ENCODE measurements around the gene CD38.

The CD38 gene

DNA sequence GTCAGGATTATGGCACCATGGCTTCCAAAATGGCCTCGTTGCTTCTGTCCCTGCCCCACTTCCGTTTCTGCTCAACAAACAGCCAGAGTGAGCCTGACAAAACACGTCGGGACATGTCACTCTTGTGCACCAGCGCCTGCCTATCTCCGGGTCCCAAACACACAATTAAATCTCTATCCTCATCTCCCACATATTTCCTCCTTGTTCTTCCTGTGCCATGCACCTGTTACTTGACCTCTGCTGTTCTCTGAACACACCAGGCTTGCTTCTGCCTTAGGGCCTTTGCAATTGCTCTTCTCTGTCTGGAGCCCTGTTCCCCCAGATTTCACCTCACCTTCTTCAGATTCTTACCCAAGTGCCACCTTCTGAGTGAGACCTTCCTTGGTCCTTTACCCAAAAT is 12.7 kb upstream of the CD38 start:
- DNase-seq = no peak

DNA sequence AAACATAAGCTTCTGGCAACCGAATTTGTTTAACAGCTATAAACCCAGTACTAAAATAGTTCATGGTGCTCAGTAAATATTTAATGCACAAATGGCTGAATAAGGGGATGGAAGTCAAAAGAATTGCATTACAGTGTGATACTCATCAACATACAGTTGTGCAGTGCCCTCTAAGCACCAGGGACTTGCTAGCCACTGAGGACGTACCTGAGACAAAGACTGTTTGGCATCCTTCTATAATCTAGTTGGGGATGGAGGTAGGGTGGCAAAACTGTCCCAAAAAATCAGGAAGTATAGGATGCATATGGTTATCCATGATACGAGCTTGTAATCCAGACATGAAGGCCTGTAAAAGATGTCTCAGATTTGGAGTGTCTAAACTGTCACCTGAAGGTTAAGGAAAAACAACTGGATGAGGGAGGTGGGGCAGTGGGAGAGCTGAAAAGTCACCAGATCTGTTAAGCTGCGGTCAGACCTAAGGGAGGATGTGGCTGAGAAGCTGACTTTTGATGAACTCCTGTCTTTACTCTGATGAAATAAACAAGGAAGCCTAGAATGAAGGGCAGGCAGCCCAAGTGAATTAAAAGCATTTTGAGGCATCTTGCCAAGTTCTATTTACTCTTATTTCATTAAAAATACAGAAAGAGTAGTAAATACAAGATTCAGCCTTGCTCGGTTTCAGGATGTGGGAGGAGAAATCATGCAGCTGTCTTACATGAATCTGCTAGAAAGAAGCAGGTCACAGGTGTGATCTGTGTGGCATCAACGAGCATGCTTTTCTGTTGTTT is 12.0 kb upstream of the CD38 start:
- peak; percentile 82 for DNase-seq

DNA sequence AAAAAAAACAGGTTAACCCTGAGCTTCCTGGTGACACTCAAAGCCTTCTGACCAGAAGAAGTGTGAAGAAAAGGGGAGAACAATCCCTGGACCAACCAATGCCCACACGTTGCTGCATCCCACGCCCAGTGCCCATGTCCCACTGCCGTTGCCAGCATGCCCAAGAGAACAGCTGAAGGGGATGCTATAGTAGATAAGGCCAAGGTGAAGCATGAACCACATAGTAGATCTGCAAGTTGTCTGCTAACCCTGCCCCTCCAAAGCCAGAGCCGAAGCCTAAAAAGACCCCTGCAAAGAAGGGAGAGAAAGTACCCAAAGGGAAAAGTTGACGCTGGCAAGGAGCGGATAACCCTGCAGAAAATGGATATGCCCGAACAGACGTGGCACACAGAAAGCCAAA is 11.3 kb upstream of the CD38 start:
- DNase-seq = no peak

DNA sequence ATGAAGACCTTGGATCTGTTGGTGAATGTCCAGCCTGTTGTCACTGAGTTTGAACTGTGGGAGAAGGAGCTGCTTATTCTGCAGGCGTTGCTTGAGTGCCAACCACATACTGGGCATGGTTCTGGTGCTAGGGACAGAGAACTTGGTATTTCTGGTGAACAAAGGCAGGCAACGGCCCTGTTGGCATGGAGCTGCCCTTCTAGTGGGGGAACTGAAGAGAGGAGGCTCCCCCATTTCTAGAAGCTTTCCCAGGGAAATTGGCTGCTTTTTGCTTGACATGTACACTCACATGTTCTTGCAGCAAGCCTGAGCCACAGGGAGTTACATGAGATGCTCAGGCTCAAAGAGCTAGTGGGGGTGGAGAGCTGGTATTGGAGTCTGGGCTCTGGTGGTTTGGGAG is 8.9 kb upstream of the CD38 start:
- no peak for DNase-seq

DNA sequence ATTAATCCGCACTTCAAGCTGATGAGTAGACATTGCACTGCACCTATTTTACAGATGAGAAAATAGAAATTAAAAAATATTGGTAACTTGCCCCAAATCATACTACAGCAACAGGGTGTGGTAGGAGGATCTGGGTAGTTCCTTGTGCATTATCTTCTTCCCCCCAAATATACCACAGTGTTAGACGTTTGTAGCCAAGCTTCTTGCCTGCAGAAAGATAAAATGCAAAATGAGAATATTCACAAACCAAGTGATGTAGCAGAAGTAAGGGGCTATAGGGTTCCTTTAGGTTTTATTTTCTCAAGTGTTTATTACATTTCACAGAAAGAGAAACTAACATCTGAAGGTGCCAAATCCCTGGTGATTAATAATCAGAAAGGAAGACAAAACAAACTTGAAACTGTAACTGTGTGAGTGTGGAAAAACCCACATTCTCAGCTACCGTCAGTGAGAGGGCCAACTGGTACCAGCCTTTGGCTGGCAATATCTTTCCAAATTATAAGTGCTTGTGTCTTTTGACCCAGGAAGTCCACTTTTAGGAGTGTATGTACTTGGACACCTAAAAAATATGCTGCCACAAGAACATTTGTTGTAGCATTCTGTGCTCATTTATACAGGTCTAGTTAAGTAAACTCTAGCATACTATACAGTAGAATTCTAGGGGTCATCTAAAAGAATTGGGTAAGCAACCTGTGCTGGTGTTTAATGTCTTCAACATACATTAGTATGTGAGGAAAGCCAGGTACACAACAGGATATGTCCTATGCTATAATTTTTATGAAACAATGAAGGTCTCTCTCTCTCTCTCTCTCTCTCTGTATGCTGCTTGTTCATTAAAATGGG is 6.7 kb upstream of the CD38 start:
- no peak for DNase-seq

DNA sequence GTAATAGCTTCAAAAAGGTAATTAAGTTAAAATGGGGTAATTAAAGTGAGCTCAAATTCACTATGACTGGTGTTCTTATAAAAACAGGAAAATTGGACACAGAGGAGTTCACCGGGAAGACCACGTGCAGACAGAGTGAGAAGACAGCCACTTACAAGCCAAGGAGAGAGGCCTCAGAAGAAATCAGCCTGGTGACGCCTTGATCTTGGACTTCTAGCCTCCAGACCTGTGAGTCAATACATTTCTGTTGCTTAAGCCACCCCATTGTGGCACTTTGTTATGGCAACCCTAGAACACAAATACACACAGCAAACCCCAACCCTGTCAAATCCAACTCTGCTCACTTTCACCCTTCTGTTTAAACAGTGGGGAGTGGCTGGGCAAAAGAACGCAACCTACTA is 4.1 kb upstream of the CD38 start:
- DNase-seq = no peak

DNA sequence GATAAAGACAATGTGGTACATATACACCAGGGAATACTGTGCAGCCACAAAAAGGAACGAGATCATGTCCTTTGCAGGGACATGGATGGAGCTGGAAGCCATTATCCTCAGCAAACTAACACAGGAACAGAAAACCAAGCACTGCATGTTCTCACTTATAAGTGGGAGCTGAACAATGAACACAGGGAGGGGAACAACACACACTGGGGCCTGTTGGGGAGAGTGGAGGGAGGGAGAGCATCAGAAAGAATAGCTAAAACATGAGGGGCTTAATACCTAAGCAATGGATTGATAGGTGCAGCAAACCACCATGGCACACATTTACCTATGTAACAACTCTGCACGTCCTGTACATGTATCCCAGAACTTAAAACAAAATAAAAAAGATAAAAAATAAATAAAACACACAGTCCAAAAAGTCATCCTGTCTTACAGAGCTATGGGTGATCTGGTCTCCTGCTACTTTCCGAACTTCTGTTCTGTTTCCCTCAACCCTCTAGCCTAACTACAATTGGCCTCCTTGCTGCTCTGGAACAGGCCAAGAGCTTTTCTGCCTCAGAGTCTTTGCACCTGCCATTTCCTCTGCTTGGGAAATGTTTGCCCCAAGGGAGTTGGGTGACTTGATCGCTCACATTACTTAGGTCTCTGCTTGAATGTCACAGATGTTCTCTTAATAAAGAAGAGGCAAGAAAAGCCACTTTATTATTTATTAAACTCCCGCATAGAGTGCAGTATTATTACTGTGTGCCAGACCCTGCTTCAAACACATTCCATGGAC is 1.1 kb upstream of the CD38 start:
- DNase-seq = no peak

DNA sequence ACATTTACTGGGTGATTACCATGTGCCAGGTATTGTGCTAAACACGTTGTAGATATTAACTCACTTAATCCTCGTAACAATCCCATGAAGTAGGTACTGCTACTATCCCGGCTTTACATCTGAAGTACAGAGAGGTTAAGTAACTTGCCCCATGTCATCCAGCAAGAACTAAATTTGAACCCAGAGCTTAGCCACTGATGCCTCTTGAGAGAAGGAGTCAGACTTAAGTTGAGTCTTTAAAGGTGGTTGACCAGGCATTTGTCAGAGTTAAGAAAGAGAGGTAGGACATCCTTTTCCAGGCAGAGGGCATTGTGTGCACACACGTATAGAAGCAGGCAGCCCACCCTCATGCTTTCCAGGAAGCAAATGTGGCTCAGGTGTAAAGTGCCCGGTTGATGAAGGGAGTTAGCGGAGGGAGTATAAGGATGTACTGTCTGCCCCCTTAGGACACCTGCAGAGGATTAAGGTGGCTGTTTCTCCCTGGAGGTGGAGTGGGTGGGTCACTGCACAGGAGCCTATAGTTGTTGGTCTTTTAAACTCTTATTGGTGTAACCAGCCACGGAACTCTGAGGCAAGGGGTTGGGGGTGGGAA is 335 bp upstream of the CD38 start:
- no peak for DNase-seq

DNA sequence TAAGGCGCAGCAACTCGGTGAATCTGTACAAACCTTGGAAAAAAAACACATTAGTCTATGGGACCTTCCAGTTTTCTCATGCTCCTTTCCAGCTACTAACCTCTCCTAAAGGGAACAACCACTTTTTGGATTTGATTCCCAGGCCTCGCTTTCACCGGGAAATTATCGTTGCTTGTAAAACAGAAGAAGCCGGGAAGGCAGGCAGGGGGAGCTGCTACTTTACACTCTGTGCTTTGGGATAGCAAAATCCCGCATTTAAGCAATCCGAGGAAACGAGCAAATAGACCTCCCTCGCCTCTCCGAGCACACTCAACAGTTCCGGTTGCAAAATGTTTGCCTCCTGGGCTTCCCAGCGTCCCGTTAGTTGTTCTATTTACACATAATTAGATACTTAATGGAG is 1.2 kb downstream of the CD38 start:
- peak; percentile 49 to 53 for DNase-seq

DNA sequence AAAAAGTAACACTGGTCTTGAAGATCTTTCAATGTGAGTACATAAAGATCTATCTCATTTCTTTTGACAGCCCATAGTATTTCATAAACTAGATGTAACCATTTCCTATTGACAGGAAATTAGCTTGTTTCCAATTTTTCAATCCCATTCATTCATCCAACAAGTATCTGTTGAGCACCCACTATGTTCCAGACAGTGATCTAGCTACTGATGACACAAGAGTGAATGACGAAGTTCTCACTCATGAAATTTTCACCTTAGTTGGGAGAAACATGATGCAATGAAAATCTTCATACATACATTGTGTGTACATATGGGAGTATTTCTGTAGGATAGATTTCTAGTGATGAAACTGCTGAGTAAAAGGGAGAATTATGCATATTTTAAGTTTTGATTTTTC is 1.7 kb downstream of the CD38 start:
- peak; percentile 40 to 49 for DNase-seq

DNA sequence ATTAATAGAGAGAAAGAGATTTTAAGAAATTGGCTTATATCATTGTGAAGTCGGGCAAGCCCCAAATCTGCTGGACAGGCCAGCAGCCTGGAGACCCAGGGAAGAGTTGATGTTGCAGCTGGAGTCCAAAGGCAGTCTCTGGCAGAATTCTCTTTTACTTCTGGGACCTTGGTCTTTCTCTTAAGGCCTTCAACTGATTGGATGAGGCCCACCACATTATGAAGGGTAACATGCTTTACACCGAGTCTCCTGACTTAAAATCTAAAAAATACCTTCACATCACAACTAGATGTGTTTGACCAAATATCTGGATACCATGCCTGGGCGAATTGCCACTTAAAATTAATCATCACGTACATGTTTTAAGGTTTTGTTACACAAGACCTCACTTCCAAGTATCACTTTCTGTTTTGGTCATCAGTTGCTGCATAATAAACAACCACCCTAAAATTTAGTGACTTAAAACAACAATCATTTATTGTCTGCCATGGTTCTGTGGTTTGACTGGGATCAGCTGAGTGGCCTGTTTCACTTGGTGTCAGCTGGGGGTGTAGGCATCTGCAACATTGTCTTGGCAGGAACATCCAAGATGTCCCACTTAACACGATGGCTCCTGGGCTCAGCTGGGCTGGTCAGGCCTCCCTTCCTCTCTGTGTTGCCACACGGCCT is 3.4 kb downstream of the CD38 start:
- DNase-seq = no peak

DNA sequence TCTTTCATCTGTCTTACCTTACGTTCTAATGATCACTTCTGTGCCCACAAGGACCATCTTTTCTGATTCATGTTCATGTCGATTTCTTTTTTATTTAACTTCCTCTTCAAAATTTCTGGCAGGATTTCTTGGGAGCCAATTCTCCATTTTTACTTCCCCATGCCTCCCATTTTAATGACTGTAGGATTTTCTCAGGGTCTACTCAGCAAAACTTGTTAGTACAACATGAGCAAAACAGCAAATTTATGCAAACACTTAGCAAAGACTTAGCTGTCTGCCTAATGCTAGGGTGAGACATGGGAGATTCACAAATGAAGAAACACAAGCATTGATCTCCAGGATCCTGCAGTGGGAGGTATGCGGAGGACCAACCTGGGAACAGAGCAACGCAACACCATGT is 5.5 kb downstream of the CD38 start:
- DNase-seq = no peak

DNA sequence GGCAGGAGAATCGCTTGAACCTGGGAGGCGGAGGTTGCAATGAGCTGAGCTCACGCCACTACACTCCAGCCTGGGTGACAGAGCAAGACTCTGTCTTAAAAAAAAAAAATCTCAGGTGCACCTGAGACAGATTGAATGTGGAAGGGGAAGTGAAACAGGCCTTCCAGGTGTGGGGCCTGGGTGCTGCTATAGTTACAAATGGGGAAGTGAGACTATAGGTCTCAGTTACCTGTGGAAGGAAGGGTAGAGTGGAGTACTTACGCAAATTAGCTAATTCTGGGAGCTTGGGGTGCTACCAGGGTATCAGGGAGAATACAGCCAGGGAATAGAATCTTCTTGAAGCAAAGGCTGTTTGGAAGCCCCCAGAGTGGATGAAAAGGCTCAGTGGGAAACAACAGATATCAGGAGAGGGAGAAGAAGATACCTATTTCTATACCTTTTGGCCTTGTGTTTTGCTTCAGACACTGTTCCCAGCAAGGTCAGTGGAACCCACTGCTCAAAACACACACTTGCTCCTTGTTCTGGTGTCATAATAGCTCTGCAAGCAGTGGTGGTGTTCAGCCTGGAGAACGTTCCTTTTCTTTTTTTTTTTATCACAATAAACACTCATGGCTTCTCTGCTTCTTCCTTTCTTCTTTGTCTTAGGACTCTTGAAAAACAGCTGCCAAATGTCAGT is 7.0 kb downstream of the CD38 start:
- no peak for DNase-seq

DNA sequence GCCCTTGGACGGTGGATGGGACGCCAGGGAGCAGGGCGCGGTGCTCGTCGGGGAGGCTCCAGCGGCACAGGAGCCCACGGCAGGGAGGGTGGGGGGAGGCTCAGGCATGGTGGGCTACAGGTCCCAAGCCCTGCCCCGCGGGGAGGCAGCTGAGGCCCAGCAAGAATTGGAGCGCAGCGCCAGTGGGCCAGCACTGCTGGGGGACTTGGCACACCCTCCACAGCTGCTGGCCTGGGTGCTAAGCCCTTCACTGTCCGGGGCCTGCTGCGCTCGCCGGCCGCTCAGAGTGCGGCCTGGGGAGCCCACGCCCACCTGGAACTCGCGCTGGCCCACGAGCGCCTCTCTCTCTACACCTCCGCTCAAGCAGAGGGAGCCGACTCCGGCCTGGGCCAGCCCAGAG is 8.6 kb downstream of the CD38 start:
- DNase-seq = no peak

DNA sequence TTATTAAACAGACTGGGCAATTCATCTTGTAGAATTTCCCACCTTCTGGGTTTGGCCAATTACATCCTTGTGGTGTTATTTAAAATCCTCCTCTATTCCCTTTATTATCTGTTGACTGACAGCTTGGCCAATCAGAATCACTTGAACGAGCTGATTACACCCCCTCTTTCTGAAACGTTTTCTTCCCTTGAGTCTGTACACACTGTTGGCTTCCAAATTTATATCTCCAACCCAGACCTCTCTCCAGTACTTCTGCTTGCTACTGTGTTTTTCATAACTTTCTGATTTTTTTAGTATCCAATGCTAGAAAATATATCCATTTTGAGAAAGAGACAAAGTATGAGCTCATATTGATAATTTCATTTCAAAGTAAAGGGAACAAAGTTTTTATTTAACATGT is 14.8 kb downstream of the CD38 start:
- DNase-seq = no peak

DNA sequence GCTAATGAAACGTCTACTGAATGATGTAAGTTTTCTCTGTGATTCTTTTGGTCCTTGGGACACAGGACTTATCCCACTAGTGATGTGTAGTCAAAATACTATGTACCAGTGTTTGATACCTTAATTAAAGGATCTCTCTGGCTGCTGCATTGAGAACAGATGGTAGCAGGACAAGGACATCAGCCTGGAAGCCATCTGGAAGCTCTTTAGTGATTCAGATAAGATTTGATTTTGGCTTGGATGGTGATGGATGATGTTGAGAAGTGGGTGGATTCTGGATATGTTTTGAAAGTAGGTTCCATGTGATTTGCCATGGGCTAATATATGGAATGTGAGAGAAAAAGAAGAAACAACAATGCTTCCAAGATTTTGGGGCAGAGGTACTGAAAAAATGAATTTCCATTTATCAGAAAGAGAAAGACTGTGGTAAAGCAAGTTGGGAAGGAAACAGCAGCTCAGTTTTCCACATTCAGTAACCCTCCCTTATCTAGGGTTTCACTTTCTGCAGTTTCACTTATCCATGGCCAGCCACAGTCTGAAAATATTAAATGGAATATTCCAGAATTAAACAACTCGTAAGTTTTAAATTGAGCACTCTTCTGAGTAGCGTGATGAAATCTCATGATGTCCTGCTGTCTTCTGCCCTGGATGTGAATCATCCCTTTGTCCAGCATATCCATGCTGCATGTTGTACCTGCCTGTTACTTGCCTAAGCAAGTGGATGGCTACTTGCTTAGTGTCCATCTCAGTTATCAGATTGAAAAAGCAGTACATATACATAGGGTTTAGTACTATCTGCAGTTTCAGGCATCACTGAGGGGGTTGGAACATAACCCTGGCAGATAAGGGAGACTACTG is 15.6 kb downstream of the CD38 start:
- no peak for DNase-seq

DNA sequence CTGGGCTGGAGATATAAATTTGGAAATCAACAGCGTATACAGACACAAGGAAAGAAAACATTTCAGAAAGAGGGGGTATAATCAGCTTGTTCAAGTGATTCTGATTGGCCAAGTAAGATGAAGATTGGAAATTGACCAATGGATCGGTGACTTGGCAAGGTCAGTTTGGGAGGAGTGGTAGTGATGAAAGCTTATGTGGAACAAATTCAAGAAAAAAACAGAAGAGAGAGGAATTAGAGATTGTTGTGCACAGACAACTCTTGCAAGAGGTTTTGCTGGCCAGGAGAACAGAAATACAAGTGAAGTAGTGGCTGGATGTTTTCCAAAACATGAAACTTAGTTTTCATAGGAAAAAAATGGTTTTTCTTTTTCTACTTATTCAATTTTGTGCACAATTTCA is 16.3 kb downstream of the CD38 start:
- DNase-seq = no peak

DNA sequence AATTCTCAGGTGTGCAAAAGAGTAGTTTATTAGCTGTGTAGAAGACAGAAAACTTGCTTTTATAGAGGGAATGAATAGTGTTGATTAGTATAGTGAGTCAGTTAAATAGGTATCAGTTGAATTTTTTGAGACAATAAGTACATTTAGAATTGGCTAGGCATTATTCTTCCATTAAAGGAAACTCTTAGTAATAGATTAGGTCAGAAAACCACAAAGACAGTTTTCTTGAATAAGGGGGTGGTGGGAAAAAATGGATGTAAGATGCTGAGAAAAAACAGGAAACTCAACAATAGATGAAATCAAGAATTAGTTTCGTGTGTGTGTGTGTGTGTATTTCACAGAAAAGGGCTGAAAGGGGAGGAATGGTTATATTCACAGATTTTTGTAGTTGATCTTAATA is 16.8 kb downstream of the CD38 start:
- DNase-seq = peak; percentile 21 to 26

DNA sequence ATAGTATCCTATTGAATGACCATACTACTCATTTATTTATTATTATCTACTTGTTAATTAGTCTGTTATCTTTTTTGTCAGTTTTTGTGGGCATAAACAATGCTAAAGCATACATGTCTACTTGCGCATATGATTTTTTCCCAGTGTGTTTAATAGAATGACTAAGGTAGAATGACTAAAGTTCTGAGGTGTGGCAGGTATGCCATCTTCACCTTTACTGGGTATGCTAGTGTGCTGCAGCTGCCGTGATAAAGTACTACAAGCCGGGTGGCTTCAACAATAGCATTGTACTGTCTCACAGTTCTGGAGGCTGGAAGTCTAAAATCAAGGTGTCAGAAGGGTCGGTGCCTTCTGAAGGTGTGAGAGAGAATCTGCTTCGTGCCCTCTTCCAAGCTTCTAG is 19.2 kb downstream of the CD38 start:
- DNase-seq = no peak

DNA sequence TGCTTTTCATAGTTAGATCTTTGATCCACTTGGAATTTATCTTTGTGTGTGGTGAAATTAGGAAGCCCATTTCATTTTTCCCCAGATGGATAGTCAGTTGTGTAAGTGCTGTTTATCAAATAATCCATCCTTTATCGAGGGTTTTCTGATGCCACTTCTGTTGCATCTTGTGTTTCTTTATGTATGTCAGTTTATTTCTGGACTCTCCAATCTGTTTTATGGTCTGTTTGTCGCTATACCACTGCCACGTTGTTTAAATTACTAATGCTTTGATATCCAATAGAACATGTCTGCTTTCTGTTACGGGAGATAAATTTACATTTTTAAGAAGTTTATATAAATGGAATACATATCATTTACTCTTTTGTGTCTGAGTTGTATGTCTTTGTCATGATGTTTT is 21.0 kb downstream of the CD38 start:
- no peak for DNase-seq

DNA sequence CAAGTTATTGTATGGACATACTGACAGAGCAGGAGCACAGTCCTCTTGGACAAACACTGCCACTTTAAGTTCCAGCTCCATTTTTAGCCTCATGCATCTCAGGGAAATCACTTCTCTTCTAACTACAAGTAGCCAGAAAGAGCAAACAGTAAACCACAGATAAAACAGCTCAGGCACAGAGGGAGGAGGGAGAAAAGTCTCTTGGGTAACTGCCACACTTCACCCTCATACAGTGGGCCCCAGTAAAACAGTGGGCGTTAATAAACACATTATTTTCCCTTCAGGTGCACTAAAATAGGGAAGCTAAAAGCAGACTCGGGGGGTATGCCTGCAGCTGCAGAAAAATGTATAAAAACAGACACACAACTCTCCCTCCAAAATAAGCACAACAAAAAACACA is 21.6 kb downstream of the CD38 start:
- no peak for DNase-seq

All from AML-193 (cell line).